Hepatic stellate cell (primary cell): ENCODE data around the gene GNAO1.

Experiments
- DNase-seq: peaks from one replicate; pipeline ENCODE4 v3.0.0; 2011; ENCODE audit warnings: low spot score

The GNAO1 gene

GRCh38 chr16:56400458-56400857 is 209.2 kb downstream of the GNAO1 start:
- no peak for DNase-seq

- peak; percentile 18 for DNase-seq
Observed at GRCh38 chr16:56401482-56401881, 210.2 kb downstream of the GNAO1 start.

- no peak for DNase-seq
Observed at GRCh38 chr16:56405977-56406672, 214.8 kb downstream of the GNAO1 start.
